SK-N-SH (cell line): Measurements from ENCODE around the gene PRKRIP1. TPM values are rescaled to one million over a fixed set of nuclear protein-coding genes. Genes with fewer than 3 reads are reported as not detected.

Experiments used
- CTCF ChIA-PET: fragments of 300-600, 350-600 bp; formaldehyde crosslinking; extraction: SDS; loops from one replicate; lab custom pipeline; 2021; lab: Yijun Ruan, JAX
- POLR2A ChIA-PET: fragments of 350-600 bp; sonication (Branson Sonifier 250); formaldehyde crosslinking; extraction: SDS; loops from one replicate; lab custom pipeline; 2020; ENCODE audit warnings: antibody characterized with exemption, inconsistent platforms; lab: Yijun Ruan, JAX
- DNase-seq: peaks from one replicate; pipeline ENCODE4 v3.0.0; 2012
- H2AFZ ChIP-seq: fragments of 200-600 bp; sonication (generic); 2 replicates; pipeline ENCODE4 v1.8.1; 2016; ENCODE audit warnings: antibody characterized with exemption, mild to moderate bottlenecking, low read depth
- H3F3A ChIP-seq: fragments of 200-600 bp; sonication (generic); replicated peaks from 2 replicates; pipeline ENCODE3; 2016; ENCODE audit warnings: antibody characterized with exemption, mild to moderate bottlenecking; ENCODE audit not compliant: insufficient read depth
- H3K27ac ChIP-seq, 2 experiments: fragments of 200-500 bp in 1 of 2; fragments of 200-600 bp in 1 of 2; sonication (Bioruptor generic) in 1 of 2; sonication (generic), shearing (Covaris generic) in 1 of 2; 2 replicates each; pipeline versions ENCODE4 v1.5.1 to v1.6.1; 2014 to 2016; ENCODE audit warnings: low read depth in 2 of 2, inconsistent platforms in 1 of 2, low read length in 1 of 2, mild to moderate bottlenecking in 1 of 2, mixed read lengths in 1 of 2
- H3K27me3 ChIP-seq: fragments of 200-600 bp; sonication (generic), shearing (Covaris generic); 2 replicates; pipeline ENCODE4 v1.6.1; 2016; ENCODE audit warnings: mixed run types; ENCODE audit not compliant: insufficient read depth
- H3K36me3 ChIP-seq, 2 experiments: fragments of 200-500 bp in 1 of 2; fragments of 200-600 bp in 1 of 2; sonication (Bioruptor generic) in 1 of 2; sonication (generic) in 1 of 2; replicated peaks in 1 of 2; 2 replicates each; pipeline versions ENCODE3 to v1.5.1; 2014 to 2016; ENCODE audit warnings: low read length in 1 of 2, mild to moderate bottlenecking in 1 of 2; ENCODE audit not compliant: insufficient read depth in 2 of 2, control insufficient read depth in 1 of 2
- H3K4me1 ChIP-seq, 2 experiments: fragments of 200-500 bp in 1 of 2; fragments of 200-600 bp in 1 of 2; sonication (Bioruptor generic) in 1 of 2; sonication (generic), shearing (Covaris generic) in 1 of 2; 2 replicates each; pipeline versions ENCODE4 v1.5.1 to v1.6.1; 2014 to 2016; ENCODE audit warnings: low read depth in 1 of 2, low read length in 1 of 2, mixed run types in 1 of 2; ENCODE audit not compliant: insufficient read depth in 2 of 2, control insufficient read depth in 1 of 2
- H3K4me2 ChIP-seq: fragments of 200-600 bp; sonication (generic), shearing (Covaris generic); 2 replicates; pipeline ENCODE4 v1.6.1; 2017; ENCODE audit warnings: mixed run types
- H3K4me3 ChIP-seq, 2 experiments: fragments of 200-500 bp in 1 of 2; fragments of 200-600 bp in 1 of 2; sonication (Bioruptor generic) in 1 of 2; sonication (generic), shearing (Covaris generic) in 1 of 2; 2 replicates each; pipeline versions ENCODE4 v1.5.1 to v1.8.1; 2014 to 2016; ENCODE audit warnings: low read depth in 2 of 2, inconsistent platforms in 1 of 2, low read length in 1 of 2, mild to moderate bottlenecking in 1 of 2, mixed read lengths in 1 of 2, moderate library complexity in 1 of 2
- H3K79me2 ChIP-seq: fragments of 200-600 bp; sonication (generic); 2 replicates; pipeline ENCODE4 v1.8.1; 2017; ENCODE audit warnings: mild to moderate bottlenecking; ENCODE audit not compliant: insufficient read depth
- H3K9ac ChIP-seq: fragments of 200-600 bp; sonication (generic); 2 replicates; pipeline ENCODE4 v1.6.1; 2017; ENCODE audit warnings: mixed run types
- H3K9me2 ChIP-seq: fragments of 200-600 bp; sonication (generic); 2 replicates; pipeline ENCODE4 v1.6.1; 2017; ENCODE audit warnings: mixed run types
- H3K9me3 ChIP-seq: fragments of 200-600 bp; sonication (generic); 2 replicates; pipeline ENCODE4 v1.6.1; 2017; ENCODE audit warnings: mixed run types, mild to moderate bottlenecking, moderate library complexity
- H4K20me1 ChIP-seq: fragments of 200-600 bp; sonication (generic); 2 replicates; pipeline ENCODE4 v1.6.1; 2017; ENCODE audit warnings: mild to moderate bottlenecking, mixed run types; ENCODE audit not compliant: insufficient read depth
- ELF1 ChIP-seq: IDR thresholded peaks from 2 replicates; pipeline ENCODE4 v1.4.0; 2012
- EZH2phosphoT487 ChIP-seq: fragments of 200-600 bp; sonication (generic); IDR thresholded peaks from 2 replicates; pipeline ENCODE4 v1.6.1; 2017; ENCODE audit warnings: low read depth, mixed run types, mild to moderate bottlenecking, antibody characterized with exemption, moderate library complexity, borderline replicate concordance
- FOXM1 ChIP-seq: IDR thresholded peaks from 2 replicates; pipeline ENCODE4 v1.4.0; 2012; ENCODE audit warnings: low read depth, mild to moderate bottlenecking
- GABPA ChIP-seq: IDR thresholded peaks from 2 replicates; pipeline ENCODE4 v1.4.0; 2012; ENCODE audit warnings: low read depth, mild to moderate bottlenecking
- MEF2A ChIP-seq: IDR thresholded peaks from 2 replicates; pipeline ENCODE4 v1.4.0; 2012; ENCODE audit warnings: low read depth, borderline replicate concordance
- NRF1 ChIP-seq: IDR thresholded peaks from 2 replicates; pipeline ENCODE4 v1.6.1; 2012; ENCODE audit warnings: low read depth, mild to moderate bottlenecking, low read length
- POLR2AphosphoS5 ChIP-seq: IDR thresholded peaks from 2 replicates; pipeline ENCODE4 v1.6.1; 2012; ENCODE audit warnings: low read depth, low read length
- RAD21 ChIP-seq: IDR thresholded peaks from 2 replicates; pipeline ENCODE4 v1.6.1; 2012; ENCODE audit warnings: mild to moderate bottlenecking, low read length
- RFX5 ChIP-seq: IDR thresholded peaks from 2 replicates; pipeline ENCODE4 v1.6.1; 2012; ENCODE audit warnings: mild to moderate bottlenecking, improper control_type of control experiment, low read length
- SMC3 ChIP-seq: IDR thresholded peaks from 2 replicates; pipeline ENCODE4 v1.6.1; 2012; ENCODE audit warnings: low read depth, low read length, improper control_type of control experiment
- TEAD4 ChIP-seq: IDR thresholded peaks from 2 replicates; pipeline ENCODE4 v1.4.0; 2012; ENCODE audit warnings: mild to moderate bottlenecking, borderline replicate concordance; ENCODE audit not compliant: insufficient read depth
- YY1 ChIP-seq: IDR thresholded peaks from 2 replicates; pipeline ENCODE4 v1.4.0; 2012; ENCODE audit warnings: low read depth, mild to moderate bottlenecking
- WGBS: methylation state at CpG from one replicate; pipeline ENCODE4 v1.1.6; 2017; ENCODE audit warnings: low lambda C conversion rate; 5-methylcytosine and 5-hydroxymethylcytosine counted together
- polyA plus RNA-seq, 3 experiments: library from polyadenylated mRNA; depleted of rRNA; stranded (reverse); fragments of >200 nt; gene quantifications; 2 replicates each; pipeline ENCODE4 v1.2.3, GENCODE V29; 2012
- TF ChIP-seq, protein P1 (sequence below): IDR thresholded peaks from 2 replicates; pipeline ENCODE4 v1.6.1; 2012; ENCODE audit warnings: mild to moderate bottlenecking, low read depth, low read length, moderate library complexity
- TF ChIP-seq, protein P2 (sequence below): IDR thresholded peaks from 2 replicates; pipeline ENCODE4; 2012

The PRKRIP1 gene
- polyA plus RNA-seq, 1 of the 3 experiments (the other 2 are of a cell fraction): 41.2 TPM

DNA sequence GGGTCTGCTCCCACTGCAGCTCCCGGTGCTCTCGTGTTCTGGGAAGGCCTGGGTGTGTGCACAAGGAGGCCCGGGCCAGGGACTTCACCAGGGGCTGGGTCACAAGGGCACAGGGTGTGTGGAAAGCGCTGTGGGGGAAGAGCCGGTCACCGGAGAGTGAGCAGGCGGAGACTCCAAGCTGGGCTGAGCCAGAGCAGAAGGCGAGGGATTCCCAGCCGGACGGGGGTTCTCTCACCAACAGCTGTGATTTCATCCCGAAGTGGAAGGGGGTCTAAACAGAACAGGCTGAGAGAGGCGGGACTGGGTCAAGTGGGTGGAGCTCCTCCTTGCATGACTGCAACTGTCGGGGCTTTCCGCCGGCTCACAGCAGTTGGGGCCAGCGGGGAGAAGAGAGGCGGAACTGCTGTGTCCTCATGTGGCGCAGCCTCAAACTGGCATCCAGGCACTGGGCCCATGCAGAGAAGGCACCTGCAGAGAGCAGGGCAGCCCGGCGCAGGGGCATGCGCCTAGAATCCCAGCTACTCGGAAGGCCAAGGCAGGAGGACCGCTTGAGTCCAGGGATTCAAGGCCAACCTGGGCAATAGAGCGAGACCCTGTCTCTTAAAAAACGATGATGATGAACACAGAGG lies 29.6 kb downstream of the PRKRIP1 start:
- H4K20me1 ChIP-seq: no peaks in the 10 kb centered on the region
- H3K27me3 ChIP-seq: no peaks in the 10 kb centered on the region
- no peak overlapping the region for H3K9ac ChIP-seq
- TF ChIP-seq GABPA: no peak
- TF ChIP-seq TEAD4: no peak
- TF ChIP-seq POLR2AphosphoS5: no peak
- no peaks in the 10 kb centered on the region for H3K9me3 ChIP-seq
- no peak for DNase-seq
- no peaks in the 10 kb centered on the region for H3K4me1 ChIP-seq
- H3K4me2 ChIP-seq: no peak overlapping the region
- H3K9me2 ChIP-seq: no peaks in the 10 kb centered on the region
- 91% methylated on average over 25 of the region's 25 CpGs for WGBS
- H3K36me3 ChIP-seq: peaks cover 31 to 32% of the 10 kb centered on the region in 2 experiments
- H3K4me3 ChIP-seq: no peak overlapping the region
- no peak overlapping the region for H3K27ac ChIP-seq
- H3K79me2 ChIP-seq: 0 out of 2 replicates have a peak, but pooled peaks cover 3% of the 10 kb centered on the region
- H3F3A ChIP-seq: peaks cover 6% of the 10 kb centered on the region
- ChIA-PET CTCF (interaction anchor here (0.6 to 1.3 kb wide), 2 partner anchors 14 to 20 kb away, joined by 3 to 4 read pairs; no protein-coding TSS in a partner anchor), POLR2A (no interaction called here)
- no peak overlapping the region for H2AFZ ChIP-seq

DNA sequence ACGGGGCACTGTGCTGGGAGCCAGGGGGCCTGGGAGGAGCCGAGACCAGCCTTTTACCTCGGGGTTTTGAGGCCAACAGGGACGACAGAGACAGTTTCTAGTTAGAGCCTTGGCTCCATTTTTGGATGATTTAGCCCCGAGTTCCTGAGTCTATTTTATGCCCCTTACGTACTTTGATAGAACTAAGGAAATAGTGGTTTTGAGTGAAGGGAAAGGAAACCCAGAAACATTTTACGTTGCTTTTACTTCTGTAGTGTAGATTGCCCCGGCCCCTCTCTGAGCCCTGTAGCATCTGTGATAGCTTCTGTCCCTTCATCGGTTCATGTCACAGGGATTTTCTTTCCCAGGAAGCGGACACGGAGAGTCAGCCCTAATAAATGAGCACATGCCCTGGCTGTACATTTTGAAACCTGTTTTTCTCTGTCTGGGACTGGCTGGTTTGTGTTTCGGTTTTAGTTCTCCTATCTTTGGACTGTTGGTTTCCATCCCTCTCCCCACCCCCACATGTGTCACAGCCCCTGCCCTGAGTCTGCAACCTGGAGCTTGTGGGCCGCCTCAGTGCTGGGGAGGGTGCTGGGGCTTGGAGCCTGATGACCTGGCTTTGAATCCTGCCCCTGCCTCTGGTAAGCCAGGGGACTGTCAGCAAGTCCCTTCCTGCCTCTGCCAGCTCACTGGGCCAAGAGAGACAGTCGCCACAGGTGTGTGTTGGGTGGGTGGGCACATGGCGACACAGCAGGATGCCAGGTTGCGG lies 30.3 kb downstream of the PRKRIP1 start:
- Histone ChIP-seq H3K27me3 (no peaks in the 10 kb centered on the region), H3K4me3 (no peak overlapping the region), H3K79me2 (no peaks in the 10 kb centered on the region), H3K9me2 (no peaks in the 10 kb centered on the region), H4K20me1 (no peaks in the 10 kb centered on the region), H3F3A (peaks cover 6% of the 10 kb centered on the region), H3K9ac (no peak overlapping the region), H2AFZ (no peak overlapping the region), H3K9me3 (no peaks in the 10 kb centered on the region), H3K4me1 (no peaks in the 10 kb centered on the region), H3K36me3 (peaks cover 26 to 27% of the 10 kb centered on the region in 2 experiments), H3K27ac (no peak overlapping the region), H3K4me2 (no peak overlapping the region)
- POLR2A ChIA-PET: no interaction called here
- TF ChIP-seq, protein P1, sequence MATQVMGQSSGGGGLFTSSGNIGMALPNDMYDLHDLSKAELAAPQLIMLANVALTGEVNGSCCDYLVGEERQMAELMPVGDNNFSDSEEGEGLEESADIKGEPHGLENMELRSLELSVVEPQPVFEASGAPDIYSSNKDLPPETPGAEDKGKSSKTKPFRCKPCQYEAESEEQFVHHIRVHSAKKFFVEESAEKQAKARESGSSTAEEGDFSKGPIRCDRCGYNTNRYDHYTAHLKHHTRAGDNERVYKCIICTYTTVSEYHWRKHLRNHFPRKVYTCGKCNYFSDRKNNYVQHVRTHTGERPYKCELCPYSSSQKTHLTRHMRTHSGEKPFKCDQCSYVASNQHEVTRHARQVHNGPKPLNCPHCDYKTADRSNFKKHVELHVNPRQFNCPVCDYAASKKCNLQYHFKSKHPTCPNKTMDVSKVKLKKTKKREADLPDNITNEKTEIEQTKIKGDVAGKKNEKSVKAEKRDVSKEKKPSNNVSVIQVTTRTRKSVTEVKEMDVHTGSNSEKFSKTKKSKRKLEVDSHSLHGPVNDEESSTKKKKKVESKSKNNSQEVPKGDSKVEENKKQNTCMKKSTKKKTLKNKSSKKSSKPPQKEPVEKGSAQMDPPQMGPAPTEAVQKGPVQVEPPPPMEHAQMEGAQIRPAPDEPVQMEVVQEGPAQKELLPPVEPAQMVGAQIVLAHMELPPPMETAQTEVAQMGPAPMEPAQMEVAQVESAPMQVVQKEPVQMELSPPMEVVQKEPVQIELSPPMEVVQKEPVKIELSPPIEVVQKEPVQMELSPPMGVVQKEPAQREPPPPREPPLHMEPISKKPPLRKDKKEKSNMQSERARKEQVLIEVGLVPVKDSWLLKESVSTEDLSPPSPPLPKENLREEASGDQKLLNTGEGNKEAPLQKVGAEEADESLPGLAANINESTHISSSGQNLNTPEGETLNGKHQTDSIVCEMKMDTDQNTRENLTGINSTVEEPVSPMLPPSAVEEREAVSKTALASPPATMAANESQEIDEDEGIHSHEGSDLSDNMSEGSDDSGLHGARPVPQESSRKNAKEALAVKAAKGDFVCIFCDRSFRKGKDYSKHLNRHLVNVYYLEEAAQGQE: no peak
- no peak for TF ChIP-seq SMC3
- no peak for TF ChIP-seq ELF1
- no peak for TF ChIP-seq YY1
- TF ChIP-seq MEF2A: no peak
- TF ChIP-seq NRF1: no peak
- no peak for TF ChIP-seq GABPA
- TF ChIP-seq, protein P2, sequence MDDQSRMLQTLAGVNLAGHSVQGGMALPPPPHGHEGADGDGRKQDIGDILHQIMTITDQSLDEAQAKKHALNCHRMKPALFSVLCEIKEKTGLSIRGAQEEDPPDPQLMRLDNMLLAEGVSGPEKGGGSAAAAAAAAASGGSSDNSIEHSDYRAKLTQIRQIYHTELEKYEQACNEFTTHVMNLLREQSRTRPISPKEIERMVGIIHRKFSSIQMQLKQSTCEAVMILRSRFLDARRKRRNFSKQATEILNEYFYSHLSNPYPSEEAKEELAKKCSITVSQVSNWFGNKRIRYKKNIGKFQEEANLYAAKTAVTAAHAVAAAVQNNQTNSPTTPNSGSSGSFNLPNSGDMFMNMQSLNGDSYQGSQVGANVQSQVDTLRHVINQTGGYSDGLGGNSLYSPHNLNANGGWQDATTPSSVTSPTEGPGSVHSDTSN: no peak
- no peak for TF ChIP-seq RAD21
- TF ChIP-seq EZH2phosphoT487: no peak
- TF ChIP-seq RFX5: no peak
- no peak for TF ChIP-seq FOXM1
- WGBS: 95% methylated on average over 14 of the region's 16 CpGs
- CTCF ChIA-PET: interaction anchor here (1.1 to 1.4 kb wide), 4 partner anchors 14 to 35 kb away, joined by 3 to 4 read pairs (median 4); no protein-coding TSS in a partner anchor
- DNase-seq: no peak
